Measurements from ENCODE around the gene ANKRD34B.
A peak's percentile ranks its signal among the peaks of the same experiment; 100 is the strongest.
"Not testable (repeated sequence)": the region's sequence is repeated elsewhere in the genome, so short reads cannot be mapped to it uniquely, and the experiment has no call there.

The ANKRD34B gene

GRCh38 chr5:80591352-80591751 is 21.3 kb upstream of the ANKRD34B start:
- Histone ChIP-seq H3K4me1 (ENCODE audit: insufficient read depth, low read length) (peaks cover 6% of the 10 kb centered on the region), H3K36me3 (ENCODE audit: insufficient read depth, low read length) (no peaks in the 10 kb centered on the region), H3K4me3 (ENCODE audit: low read length) (no peak overlapping the region), H3K27me3 (ENCODE audit: insufficient read depth, low read length) (no peaks in the 10 kb centered on the region), H2AFZ (ENCODE audit: low read depth, low read length) (no peak overlapping the region), H3K9me3 (ENCODE audit: low read length) (no peaks in the 10 kb centered on the region)

- Histone ChIP-seq H2AFZ (ENCODE audit: low read depth, low read length) (no peak overlapping the region), H3K4me3 (ENCODE audit: low read length) (no peak overlapping the region), H3K36me3 (ENCODE audit: insufficient read depth, low read length) (no peaks in the 10 kb centered on the region), H3K27me3 (ENCODE audit: insufficient read depth, low read length) (no peaks in the 10 kb centered on the region), H3K9me3 (ENCODE audit: low read length) (no peaks in the 10 kb centered on the region), H3K4me1 (ENCODE audit: insufficient read depth, low read length) (peaks cover under 1% of the 10 kb centered on the region)
Measured at GRCh38 chr5:80590766-80591165, 20.7 kb upstream of the ANKRD34B start.

- Histone ChIP-seq H2AFZ (ENCODE audit: low read depth, low read length) (no peak overlapping the region), H3K4me1 (ENCODE audit: insufficient read depth, low read length) (no peaks in the 10 kb centered on the region), H3K4me3 (ENCODE audit: low read length) (no peak overlapping the region), H3K27me3 (ENCODE audit: insufficient read depth, low read length) (no peaks in the 10 kb centered on the region), H3K36me3 (ENCODE audit: insufficient read depth, low read length) (no peaks in the 10 kb centered on the region), H3K9me3 (ENCODE audit: low read length) (no peaks in the 10 kb centered on the region)
Measured at GRCh38 chr5:80588858-80589540, 18.9 kb upstream of the ANKRD34B start.

GRCh38 chr5:80584770-80585169 is 14.7 kb upstream of the ANKRD34B start:
- no peaks in the 10 kb centered on the region for H3K9me3 ChIP-seq (ENCODE audit: low read length)
- no peaks in the 10 kb centered on the region for H3K27me3 ChIP-seq (ENCODE audit: insufficient read depth, low read length)
- H3K4me1 ChIP-seq (ENCODE audit: insufficient read depth, low read length): no peaks in the 10 kb centered on the region
- H2AFZ ChIP-seq (ENCODE audit: low read depth, low read length): no peak overlapping the region
- no peaks in the 10 kb centered on the region for H3K36me3 ChIP-seq (ENCODE audit: insufficient read depth, low read length)
- no peak overlapping the region for H3K4me3 ChIP-seq (ENCODE audit: low read length)

GRCh38 chr5:80580291-80580690 is 10.2 kb upstream of the ANKRD34B start:
- not testable (repeated sequence) for H3K9me3 ChIP-seq (ENCODE audit: low read length); H3K4me1 ChIP-seq (ENCODE audit: insufficient read depth, low read length); H3K27me3 ChIP-seq (ENCODE audit: insufficient read depth, low read length); H3K4me3 ChIP-seq (ENCODE audit: low read length); H2AFZ ChIP-seq (ENCODE audit: low read depth, low read length); H3K36me3 ChIP-seq (ENCODE audit: insufficient read depth, low read length)

GRCh38 chr5:80579050-80579449 is 9.0 kb upstream of the ANKRD34B start:
- Histone ChIP-seq H3K9me3 (ENCODE audit: low read length) (no peaks in the 10 kb centered on the region), H3K27me3 (ENCODE audit: insufficient read depth, low read length) (no peaks in the 10 kb centered on the region), H3K36me3 (ENCODE audit: insufficient read depth, low read length) (no peaks in the 10 kb centered on the region), H3K4me1 (ENCODE audit: insufficient read depth, low read length) (no peaks in the 10 kb centered on the region), H2AFZ (ENCODE audit: low read depth, low read length) (no peak overlapping the region), H3K4me3 (ENCODE audit: low read length) (no peak overlapping the region)

- Histone ChIP-seq H2AFZ (ENCODE audit: low read depth, low read length) (no peak overlapping the region), H3K27me3 (ENCODE audit: insufficient read depth, low read length) (no peaks in the 10 kb centered on the region), H3K36me3 (ENCODE audit: insufficient read depth, low read length) (no peaks in the 10 kb centered on the region), H3K4me3 (ENCODE audit: low read length) (no peak overlapping the region), H3K9me3 (ENCODE audit: low read length) (peaks cover under 1% of the 10 kb centered on the region), H3K4me1 (ENCODE audit: insufficient read depth, low read length) (no peaks in the 10 kb centered on the region)
Measured at GRCh38 chr5:80577707-80578106, 7.6 kb upstream of the ANKRD34B start.

- no peak overlapping the region for H3K4me3 ChIP-seq (ENCODE audit: low read length)
- H3K9me3 ChIP-seq (ENCODE audit: low read length): peaks cover 3% of the 10 kb centered on the region
- H3K36me3 ChIP-seq (ENCODE audit: insufficient read depth, low read length): no peaks in the 10 kb centered on the region
- H3K4me1 ChIP-seq (ENCODE audit: insufficient read depth, low read length): no peaks in the 10 kb centered on the region
- no peak overlapping the region for H2AFZ ChIP-seq (ENCODE audit: low read depth, low read length)
- H3K27me3 ChIP-seq (ENCODE audit: insufficient read depth, low read length): peaks cover 4% of the 10 kb centered on the region
Measured at GRCh38 chr5:80576383-80576782, 6.3 kb upstream of the ANKRD34B start.

GRCh38 chr5:80573062-80573461 is 3.0 kb upstream of the ANKRD34B start:
- Histone ChIP-seq H3K27me3 (ENCODE audit: insufficient read depth, low read length) (peaks cover 24% of the 10 kb centered on the region), H2AFZ (ENCODE audit: low read depth, low read length) (no peak overlapping the region), H3K9me3 (ENCODE audit: low read length) (peaks cover 3% of the 10 kb centered on the region), H3K4me3 (ENCODE audit: low read length) (no peak overlapping the region), H3K36me3 (ENCODE audit: insufficient read depth, low read length) (no peaks in the 10 kb centered on the region), H3K4me1 (ENCODE audit: insufficient read depth, low read length) (peaks cover 5% of the 10 kb centered on the region)

- peaks cover 3% of the 10 kb centered on the region for H3K9me3 ChIP-seq (ENCODE audit: low read length)
- peaks cover 24% of the 10 kb centered on the region for H3K27me3 ChIP-seq (ENCODE audit: insufficient read depth, low read length)
- peaks cover 5% of the 10 kb centered on the region for H3K4me1 ChIP-seq (ENCODE audit: insufficient read depth, low read length)
- no peaks in the 10 kb centered on the region for H3K36me3 ChIP-seq (ENCODE audit: insufficient read depth, low read length)
- H2AFZ ChIP-seq (ENCODE audit: low read depth, low read length): peak overlapping the region; percentile 84
- peak overlapping the region; percentile 42 for H3K4me3 ChIP-seq (ENCODE audit: low read length)
Measured at GRCh38 chr5:80569086-80569960, 757 bp downstream of the ANKRD34B start.

GRCh38 chr5:80568251-80568650 is 1.8 kb downstream of the ANKRD34B start:
- no peaks in the 10 kb centered on the region for H3K36me3 ChIP-seq (ENCODE audit: insufficient read depth, low read length)

GRCh38 chr5:80566711-80567259 is 3.3 kb downstream of the ANKRD34B start:
- Histone ChIP-seq H3K27me3 (ENCODE audit: insufficient read depth, low read length) (peaks cover 20% of the 10 kb centered on the region), H2AFZ (ENCODE audit: low read depth, low read length) (no peak overlapping the region), H3K36me3 (ENCODE audit: insufficient read depth, low read length) (no peaks in the 10 kb centered on the region), H3K4me3 (ENCODE audit: low read length) (no peak overlapping the region), H3K9me3 (ENCODE audit: low read length) (no peaks in the 10 kb centered on the region), H3K4me1 (ENCODE audit: insufficient read depth, low read length) (peaks cover 5% of the 10 kb centered on the region)

More at GRCh38 chr5:80568251-80568650, 1.8 kb downstream of the ANKRD34B start:
- no peak overlapping the region for H3K4me3 ChIP-seq (ENCODE audit: low read length)
- peaks cover 5% of the 10 kb centered on the region for H3K4me1 ChIP-seq (ENCODE audit: insufficient read depth, low read length)
- H3K27me3 ChIP-seq (ENCODE audit: insufficient read depth, low read length): peaks cover 24% of the 10 kb centered on the region
- H2AFZ ChIP-seq (ENCODE audit: low read depth, low read length): no peak overlapping the region
- H3K9me3 ChIP-seq (ENCODE audit: low read length): peaks cover 3% of the 10 kb centered on the region

- no peak overlapping the region for H2AFZ ChIP-seq (ENCODE audit: low read depth, low read length)
- no peaks in the 10 kb centered on the region for H3K36me3 ChIP-seq (ENCODE audit: insufficient read depth, low read length)
- peaks cover 11% of the 10 kb centered on the region for H3K4me1 ChIP-seq (ENCODE audit: insufficient read depth, low read length)
- no peak overlapping the region for H3K4me3 ChIP-seq (ENCODE audit: low read length)
- peaks cover 11% of the 10 kb centered on the region for H3K27me3 ChIP-seq (ENCODE audit: insufficient read depth, low read length)
- H3K9me3 ChIP-seq (ENCODE audit: low read length): no peaks in the 10 kb centered on the region
Measured at GRCh38 chr5:80565330-80565729, 4.8 kb downstream of the ANKRD34B start.
